VCaP (cell line): ENCODE results near the gene BSN.

Experiments
- H3K27ac ChIP-seq: fragments of 450-650 bp; 2 replicates; pipeline ENCODE4 v1.5.1; 2017
- TF ChIP-seq, protein P1 (sequence below): fragments of 450-650 bp; conservative IDR thresholded peaks from 2 replicates; pipeline ENCODE4 v1.5.1; 2017; ENCODE audit warnings: mild to moderate bottlenecking, moderate library complexity

Gene BSN

DNA sequence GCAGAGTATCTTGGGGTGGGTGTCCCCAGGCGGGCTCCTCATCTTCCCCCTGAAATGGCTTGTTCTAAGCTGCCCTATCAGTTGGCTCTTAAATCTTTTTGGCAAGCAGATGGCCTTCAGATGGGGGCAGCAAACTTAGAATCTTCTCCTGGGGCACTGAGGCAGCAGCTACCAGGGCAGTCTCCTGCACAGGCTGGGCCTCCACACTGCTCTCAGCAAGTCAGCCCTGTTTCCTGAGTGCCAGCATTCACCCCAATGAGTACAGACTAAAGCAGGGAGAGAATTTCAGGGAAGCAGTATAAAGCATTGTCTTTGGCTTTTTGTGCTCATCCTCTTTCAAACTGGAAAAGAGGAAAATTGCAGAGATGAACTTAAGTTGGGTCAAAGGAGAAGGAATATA, 68.8 kb downstream of the BSN start:
- TF ChIP-seq, protein P1, sequence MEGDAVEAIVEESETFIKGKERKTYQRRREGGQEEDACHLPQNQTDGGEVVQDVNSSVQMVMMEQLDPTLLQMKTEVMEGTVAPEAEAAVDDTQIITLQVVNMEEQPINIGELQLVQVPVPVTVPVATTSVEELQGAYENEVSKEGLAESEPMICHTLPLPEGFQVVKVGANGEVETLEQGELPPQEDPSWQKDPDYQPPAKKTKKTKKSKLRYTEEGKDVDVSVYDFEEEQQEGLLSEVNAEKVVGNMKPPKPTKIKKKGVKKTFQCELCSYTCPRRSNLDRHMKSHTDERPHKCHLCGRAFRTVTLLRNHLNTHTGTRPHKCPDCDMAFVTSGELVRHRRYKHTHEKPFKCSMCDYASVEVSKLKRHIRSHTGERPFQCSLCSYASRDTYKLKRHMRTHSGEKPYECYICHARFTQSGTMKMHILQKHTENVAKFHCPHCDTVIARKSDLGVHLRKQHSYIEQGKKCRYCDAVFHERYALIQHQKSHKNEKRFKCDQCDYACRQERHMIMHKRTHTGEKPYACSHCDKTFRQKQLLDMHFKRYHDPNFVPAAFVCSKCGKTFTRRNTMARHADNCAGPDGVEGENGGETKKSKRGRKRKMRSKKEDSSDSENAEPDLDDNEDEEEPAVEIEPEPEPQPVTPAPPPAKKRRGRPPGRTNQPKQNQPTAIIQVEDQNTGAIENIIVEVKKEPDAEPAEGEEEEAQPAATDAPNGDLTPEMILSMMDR: no peak
- H3K27ac ChIP-seq: no peak overlapping the region

DNA sequence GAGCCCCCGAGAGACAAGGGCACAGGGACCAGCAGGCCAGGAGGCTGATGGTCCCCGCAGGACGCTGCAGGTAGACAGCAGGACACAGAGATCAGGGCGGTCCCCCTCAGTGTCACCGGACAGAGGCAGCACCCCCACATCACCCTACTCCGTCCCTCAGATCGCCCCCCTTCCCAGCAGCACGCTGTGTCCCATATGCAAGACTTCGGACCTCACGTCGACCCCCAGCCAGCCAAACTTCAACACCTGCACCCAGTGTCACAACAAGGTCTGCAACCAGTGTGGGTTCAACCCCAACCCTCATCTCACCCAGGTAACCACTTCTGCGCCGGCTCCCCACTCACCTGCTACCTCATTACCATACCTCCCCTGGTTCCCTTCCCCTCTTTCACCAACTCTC, 70.8 kb downstream of the BSN start:
- TF ChIP-seq, protein P1: no peak
- H3K27ac ChIP-seq: no peak overlapping the region

DNA sequence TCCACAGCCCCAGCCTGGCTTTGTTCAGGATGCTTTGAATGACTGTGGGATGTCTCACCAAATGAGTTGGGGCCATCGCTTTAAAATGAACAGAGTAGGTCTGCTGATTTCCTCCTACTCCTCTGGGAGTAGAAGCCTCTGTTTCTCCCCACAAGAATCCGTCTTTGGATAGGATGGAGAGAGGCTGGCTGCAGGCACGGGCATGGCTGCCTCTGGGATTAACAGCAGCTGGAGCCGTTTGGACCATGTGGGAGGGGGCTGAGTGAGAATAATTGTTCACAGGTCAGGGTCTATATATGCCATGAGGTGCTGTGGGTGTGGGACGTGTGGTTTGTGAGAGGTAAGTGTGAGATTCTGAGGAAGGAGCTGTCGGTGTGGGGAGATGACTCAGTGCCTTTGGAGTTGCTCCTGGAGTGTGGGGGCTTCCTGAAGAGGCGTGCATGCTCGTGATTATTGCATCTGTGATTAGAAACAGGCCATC, 71.9 kb downstream of the BSN start:
- no peak overlapping the region for H3K27ac ChIP-seq
- TF ChIP-seq, protein P1: no peak

DNA sequence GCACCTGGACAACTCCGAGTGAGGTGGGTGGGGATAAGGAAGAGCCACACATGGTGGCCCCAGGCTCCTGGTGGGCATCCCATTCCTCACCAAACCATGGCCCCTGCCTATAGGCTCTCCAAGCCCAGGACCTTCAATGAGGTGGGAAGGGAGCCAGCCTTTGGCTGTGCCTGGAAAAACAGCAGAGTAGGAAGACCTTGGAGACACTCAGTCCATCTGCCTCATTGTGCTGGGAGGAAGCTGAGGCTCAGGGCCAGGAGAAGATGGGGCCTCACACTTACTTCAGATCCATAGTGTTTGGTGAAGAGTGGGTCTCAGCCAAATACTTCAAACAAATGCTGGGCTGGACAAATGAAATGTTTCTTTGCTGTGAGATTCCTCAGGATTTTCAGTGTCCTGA, 72.5 kb downstream of the BSN start:
- no peak overlapping the region for H3K27ac ChIP-seq
- TF ChIP-seq, protein P1: no peak

DNA sequence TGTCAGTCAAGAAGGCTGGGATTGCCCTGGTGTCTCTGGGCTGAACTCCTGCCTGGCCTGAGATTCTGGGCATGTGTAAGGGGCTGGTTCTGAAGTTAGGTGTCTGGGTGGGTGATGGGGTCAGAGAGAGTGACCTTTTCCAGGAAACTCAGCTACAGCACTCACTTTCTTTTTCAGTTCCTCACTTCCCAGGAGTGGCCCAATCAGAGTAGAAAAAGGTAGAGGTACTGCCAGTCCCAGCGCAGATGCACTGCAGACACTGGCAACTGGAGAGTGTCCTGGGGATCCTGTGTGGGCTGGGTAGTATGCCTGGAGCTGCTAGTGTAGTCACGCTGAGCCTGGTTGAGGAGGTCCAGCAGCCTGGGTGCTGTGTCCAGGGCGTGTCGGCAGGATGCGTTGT, 73.4 kb downstream of the BSN start:
- H3K27ac ChIP-seq: no peak overlapping the region
- TF ChIP-seq, protein P1: no peak

DNA sequence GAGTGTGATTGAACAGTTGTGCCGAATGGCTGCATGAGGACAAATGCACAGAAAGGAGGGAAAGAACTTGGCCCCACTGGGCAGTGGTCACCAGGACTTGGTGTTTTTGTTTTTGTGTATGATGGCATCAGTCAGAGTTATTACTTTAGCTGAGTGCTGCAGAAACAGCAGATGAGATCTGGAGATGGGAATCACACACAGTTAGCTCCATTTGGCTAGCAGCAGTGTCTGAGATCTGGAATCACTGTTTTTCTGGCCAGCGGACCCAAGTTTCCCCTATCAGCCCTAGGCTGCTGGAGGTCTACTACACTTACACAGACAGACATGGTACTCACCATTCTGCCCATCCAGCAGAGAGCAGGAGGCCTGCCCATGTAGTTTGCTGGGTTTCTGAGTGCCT, 74.0 kb downstream of the BSN start:
- H3K27ac ChIP-seq: no peak overlapping the region
- TF ChIP-seq, protein P1: no peak

DNA sequence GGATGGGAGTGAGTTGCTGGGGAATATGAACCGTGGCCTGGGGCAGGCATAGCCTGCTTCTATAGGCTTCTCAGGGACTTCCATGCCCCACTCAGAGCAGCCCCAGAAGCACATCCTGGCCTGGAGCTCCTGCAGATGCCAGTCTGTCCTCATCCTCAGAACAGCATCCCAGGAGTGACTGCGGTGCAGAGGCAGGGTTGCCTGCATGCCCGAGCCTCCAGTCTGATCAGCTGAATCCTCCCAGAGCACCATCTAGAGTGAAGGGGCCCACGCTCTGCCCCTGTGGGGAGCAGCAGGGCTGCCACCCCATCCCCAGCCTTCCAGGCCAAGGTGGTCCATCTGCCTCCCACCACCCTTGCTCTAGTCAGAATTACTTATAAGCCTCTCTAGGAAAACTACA, 75.2 kb downstream of the BSN start:
- TF ChIP-seq, protein P1: no peak
- H3K27ac ChIP-seq: no peak overlapping the region

DNA sequence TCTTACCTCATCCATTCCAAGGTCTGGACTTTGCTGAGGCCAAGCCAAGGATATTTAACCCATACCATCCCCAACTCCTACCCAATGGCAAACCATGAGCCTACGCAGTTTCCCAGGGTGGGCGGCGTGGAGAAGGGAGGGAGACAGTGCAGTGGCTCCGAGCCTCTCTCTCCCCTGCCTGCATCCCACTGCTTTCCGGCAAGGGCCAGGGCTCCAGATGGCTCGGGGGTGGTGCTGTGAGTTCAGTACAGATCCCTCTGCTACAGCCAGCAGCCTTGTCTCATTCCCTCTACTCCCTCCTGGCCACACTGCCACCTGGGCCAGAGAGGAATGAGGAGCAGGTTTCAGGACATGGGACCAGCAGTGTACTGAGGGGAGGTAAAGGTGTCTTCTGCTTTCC, 75.6 kb downstream of the BSN start:
- TF ChIP-seq, protein P1: no peak
- no peak overlapping the region for H3K27ac ChIP-seq
